GM12878 (cell line): ENCODE data around the gene ZNF134. TPM values are rescaled to one million over a fixed set of nuclear protein-coding genes. Genes with fewer than 3 reads are reported as not detected.

Experiments
- ASH2L ChIP-seq: fragments of 300-600, 200-600 bp; sonication (generic); IDR thresholded peaks from 2 replicates; pipeline ENCODE4 v1.6.1; 2017; ENCODE audit warnings: low read depth, mild to moderate bottlenecking, borderline replicate concordance
- GATAD2B ChIP-seq: fragments of 450-650 bp; conservative IDR thresholded peaks from 2 replicates; pipeline ENCODE4 v1.6.1; 2017; ENCODE audit warnings: low read depth, mild to moderate bottlenecking, moderate library complexity
- IKZF1 ChIP-seq: fragments of 450-650 bp; conservative IDR thresholded peaks from 2 replicates; pipeline ENCODE4 v1.6.1; 2017; ENCODE audit warnings: antibody characterized with exemption, mild to moderate bottlenecking
- NFYA ChIP-seq: IDR thresholded peaks from 2 replicates; pipeline ENCODE4 v1.6.1; 2011; ENCODE audit warnings: low read depth, mild to moderate bottlenecking, low read length, improper control_type of control experiment, borderline replicate concordance
- NR2C1 ChIP-seq: fragments of 450-650 bp; IDR thresholded peaks from 2 replicates; pipeline ENCODE4 v1.6.1; 2017; ENCODE audit warnings: antibody characterized with exemption, mild to moderate bottlenecking, moderate library complexity
- POLR2A ChIP-seq: IDR thresholded peaks from 2 replicates; pipeline ENCODE4 v1.6.1; 2011; ENCODE audit warnings: low read depth, mild to moderate bottlenecking, low read length
- POLR2AphosphoS2 ChIP-seq: IDR thresholded peaks from 2 replicates; pipeline ENCODE4 v1.6.1; 2011; ENCODE audit warnings: low read depth, mild to moderate bottlenecking, low read length, improper control_type of control experiment, moderate library complexity
- RBBP5 ChIP-seq: fragments of 200-600 bp; sonication (generic); conservative IDR thresholded peaks from 2 replicates; pipeline ENCODE4 v1.6.1; 2016
- RUNX3 ChIP-seq: IDR thresholded peaks from 2 replicates; pipeline ENCODE4 v1.6.1; 2012; ENCODE audit warnings: low read length, inconsistent platforms
- SIN3A ChIP-seq: IDR thresholded peaks from 2 replicates; pipeline ENCODE4 v1.6.1; 2012; ENCODE audit warnings: low read depth, low read length, improper control_type of control experiment
- SP1 ChIP-seq: IDR thresholded peaks from one replicate; pipeline ENCODE4 v1.6.1; 2011; ENCODE audit warnings: low read depth, low read length
- SRF ChIP-seq, 2 experiments: IDR thresholded peaks; 2 replicates each; pipeline ENCODE4 v1.6.1; 2011; ENCODE audit warnings: low read depth in 2 of 2, low read length in 2 of 2, mild to moderate bottlenecking in 1 of 2, moderate library complexity in 1 of 2
- TAF1 ChIP-seq: IDR thresholded peaks from 2 replicates; pipeline ENCODE4 v1.6.1; 2011; ENCODE audit warnings: mild to moderate bottlenecking, low read depth, low read length, borderline replicate concordance
- polyA plus RNA-seq, 11 experiments: library from polyadenylated mRNA; depleted of rRNA in 4 of 11; unstranded in 6 of 11; stranded (reverse) in 5 of 11; fragments of >200 nt; fragmentation: Nextera tagmentation in 4 of 11; fragmentation: Illumina TruSeq in 1 of 11; extraction: Ambion mirVana in 4 of 11; extraction: Trizol in 1 of 11; gene quantifications; 1 replicate in 1 of 11; 2 replicates in 10 of 11; pipeline versions ENCODE4 v1.2.1 to v1.2.3, GENCODE V29; 2011 to 2016; ENCODE audit warnings: inconsistent platforms in 2 of 11, missing spikeins in 2 of 11, low read depth in 1 of 11
- total RNA-seq, 4 experiments: library from RNA; depleted of rRNA in 3 of 4; stranded (reverse); fragments of >200 nt in 3 of 4; fragmentation: Illumina TruSeq in 1 of 4; extraction: Trizol in 1 of 4; gene quantifications; 2 replicates each; pipeline versions ENCODE4 v1.2.1 to v1.2.3, GENCODE V29; 2013 to 2021
- TF ChIP-seq, protein P1 (sequence below): fragments of 450-650 bp; IDR thresholded peaks from 2 replicates; pipeline ENCODE4 v1.6.1; 2018; ENCODE audit warnings: borderline replicate concordance, mild to moderate bottlenecking; ENCODE audit not compliant: partially characterized antibody
- TF ChIP-seq, protein P2 (sequence below): fragments of 150-350 bp; IDR thresholded peaks from 2 replicates; pipeline ENCODE4 v1.6.1; 2016; ENCODE audit warnings: low read depth, low read length
- TF ChIP-seq, protein P3 (sequence below): IDR thresholded peaks from 2 replicates; pipeline ENCODE4 v1.6.1; 2012; ENCODE audit warnings: improper control_type of control experiment, low read depth, low read length; ENCODE audit not compliant: insufficient replicate concordance
- TF ChIP-seq, protein P4 (sequence below): IDR thresholded peaks from 2 replicates; pipeline ENCODE4 v1.6.1; 2012; ENCODE audit warnings: low read depth, low read length, improper control_type of control experiment

Gene ZNF134
- total and polyA plus RNA-seq, 10 of the 15 experiments (the other 5 are each of a cell fraction or from before 2014, with no cell fraction given) = 1.6 to 17.6 (median 9.7) TPM

DNA sequence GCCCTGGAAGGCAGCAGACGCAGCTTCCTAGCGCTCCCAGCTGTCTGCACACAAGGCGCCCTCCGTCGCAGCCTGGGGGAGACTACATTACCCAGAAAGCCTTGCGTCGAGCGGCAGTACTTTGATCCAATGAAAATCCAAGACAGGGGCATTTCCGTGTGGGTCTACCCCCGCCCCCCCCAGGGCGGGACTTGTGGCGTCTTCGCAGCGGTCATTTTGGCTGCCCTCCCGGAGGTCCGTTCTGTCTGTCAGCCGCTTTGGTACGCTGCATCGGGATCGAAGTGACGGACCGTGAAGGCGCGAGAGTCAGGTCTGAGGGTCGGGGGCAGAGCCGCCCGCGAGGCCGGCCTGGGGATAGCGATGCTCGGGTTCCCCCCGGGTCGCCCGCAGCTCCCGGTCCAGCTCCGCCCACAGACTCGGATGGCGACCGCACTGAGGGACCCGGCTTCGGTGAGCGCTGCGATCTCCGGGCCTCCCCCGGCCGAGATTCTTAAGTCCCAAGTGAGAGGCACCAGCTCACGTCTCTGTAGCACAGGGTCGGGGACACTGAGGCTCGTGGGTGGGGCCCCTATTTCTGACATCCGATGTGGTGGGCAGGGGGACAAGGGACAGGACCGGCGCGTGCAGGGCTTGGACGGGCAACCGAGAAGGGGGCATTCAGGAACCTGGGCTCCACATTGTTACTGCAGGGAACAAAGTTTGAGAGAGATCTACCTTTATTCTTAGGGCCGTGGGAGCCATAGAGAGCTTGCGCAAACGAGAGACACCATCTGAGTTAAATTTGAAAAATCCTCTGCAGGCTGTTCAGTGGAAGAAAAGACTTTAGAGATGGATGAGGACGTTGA, 19.2 kb downstream of the ZNF134 start, which contains the start of gene ZNF211 (continued):
- TF ChIP-seq GATAD2B (peak; percentile 75; the same call in 1 of the 2 replicates), POLR2AphosphoS2 (peak; percentile 58; the same call in 1 of the 2 replicates), IKZF1 (peak; percentile 88), POLR2A (peak; percentile 82), SIN3A (peak; percentile 28; the same call in 1 of the 2 replicates), RUNX3 (peak; percentile 69), NFYA (peak; percentile 46; the same call in 1 of the 2 replicates), RBBP5 (0 out of 2 replicates have a peak, but pooled peaks have one; percentile 48), NR2C1 (peak; percentile 71), SRF (IDR thresholded peaks at IDR 0.05; ENCODE audit: low read depth in 2 of 2, low read length in 2 of 2) (no peak), SP1 (peak; percentile 95), ASH2L (peak; percentile 92; the same call in 1 of the 2 replicates), TAF1 (peak; percentile 61; the same call in 1 of the 2 replicates)
- TF ChIP-seq, protein P1, sequence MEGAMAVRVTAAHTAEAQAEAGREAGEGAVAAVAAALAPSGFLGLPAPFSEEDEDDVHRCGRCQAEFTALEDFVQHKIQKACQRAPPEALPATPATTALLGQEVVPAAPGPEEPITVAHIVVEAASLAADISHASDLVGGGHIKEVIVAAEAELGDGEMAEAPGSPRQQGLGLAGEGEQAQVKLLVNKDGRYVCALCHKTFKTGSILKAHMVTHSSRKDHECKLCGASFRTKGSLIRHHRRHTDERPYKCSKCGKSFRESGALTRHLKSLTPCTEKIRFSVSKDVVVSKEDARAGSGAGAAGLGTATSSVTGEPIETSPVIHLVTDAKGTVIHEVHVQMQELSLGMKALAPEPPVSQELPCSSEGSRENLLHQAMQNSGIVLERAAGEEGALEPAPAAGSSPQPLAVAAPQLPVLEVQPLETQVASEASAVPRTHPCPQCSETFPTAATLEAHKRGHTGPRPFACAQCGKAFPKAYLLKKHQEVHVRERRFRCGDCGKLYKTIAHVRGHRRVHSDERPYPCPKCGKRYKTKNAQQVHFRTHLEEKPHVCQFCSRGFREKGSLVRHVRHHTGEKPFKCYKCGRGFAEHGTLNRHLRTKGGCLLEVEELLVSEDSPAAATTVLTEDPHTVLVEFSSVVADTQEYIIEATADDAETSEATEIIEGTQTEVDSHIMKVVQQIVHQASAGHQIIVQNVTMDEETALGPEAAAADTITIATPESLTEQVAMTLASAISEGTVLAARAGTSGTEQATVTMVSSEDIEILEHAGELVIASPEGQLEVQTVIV = peak; percentile 67
- TF ChIP-seq, protein P2, sequence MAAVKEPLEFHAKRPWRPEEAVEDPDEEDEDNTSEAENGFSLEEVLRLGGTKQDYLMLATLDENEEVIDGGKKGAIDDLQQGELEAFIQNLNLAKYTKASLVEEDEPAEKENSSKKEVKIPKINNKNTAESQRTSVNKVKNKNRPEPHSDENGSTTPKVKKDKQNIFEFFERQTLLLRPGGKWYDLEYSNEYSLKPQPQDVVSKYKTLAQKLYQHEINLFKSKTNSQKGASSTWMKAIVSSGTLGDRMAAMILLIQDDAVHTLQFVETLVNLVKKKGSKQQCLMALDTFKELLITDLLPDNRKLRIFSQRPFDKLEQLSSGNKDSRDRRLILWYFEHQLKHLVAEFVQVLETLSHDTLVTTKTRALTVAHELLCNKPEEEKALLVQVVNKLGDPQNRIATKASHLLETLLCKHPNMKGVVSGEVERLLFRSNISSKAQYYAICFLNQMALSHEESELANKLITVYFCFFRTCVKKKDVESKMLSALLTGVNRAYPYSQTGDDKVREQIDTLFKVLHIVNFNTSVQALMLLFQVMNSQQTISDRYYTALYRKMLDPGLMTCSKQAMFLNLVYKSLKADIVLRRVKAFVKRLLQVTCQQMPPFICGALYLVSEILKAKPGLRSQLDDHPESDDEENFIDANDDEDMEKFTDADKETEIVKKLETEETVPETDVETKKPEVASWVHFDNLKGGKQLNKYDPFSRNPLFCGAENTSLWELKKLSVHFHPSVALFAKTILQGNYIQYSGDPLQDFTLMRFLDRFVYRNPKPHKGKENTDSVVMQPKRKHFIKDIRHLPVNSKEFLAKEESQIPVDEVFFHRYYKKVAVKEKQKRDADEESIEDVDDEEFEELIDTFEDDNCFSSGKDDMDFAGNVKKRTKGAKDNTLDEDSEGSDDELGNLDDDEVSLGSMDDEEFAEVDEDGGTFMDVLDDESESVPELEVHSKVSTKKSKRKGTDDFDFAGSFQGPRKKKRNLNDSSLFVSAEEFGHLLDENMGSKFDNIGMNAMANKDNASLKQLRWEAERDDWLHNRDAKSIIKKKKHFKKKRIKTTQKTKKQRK = peak; percentile 55; the same call in 1 of the 2 replicates
- TF ChIP-seq, protein P3, sequence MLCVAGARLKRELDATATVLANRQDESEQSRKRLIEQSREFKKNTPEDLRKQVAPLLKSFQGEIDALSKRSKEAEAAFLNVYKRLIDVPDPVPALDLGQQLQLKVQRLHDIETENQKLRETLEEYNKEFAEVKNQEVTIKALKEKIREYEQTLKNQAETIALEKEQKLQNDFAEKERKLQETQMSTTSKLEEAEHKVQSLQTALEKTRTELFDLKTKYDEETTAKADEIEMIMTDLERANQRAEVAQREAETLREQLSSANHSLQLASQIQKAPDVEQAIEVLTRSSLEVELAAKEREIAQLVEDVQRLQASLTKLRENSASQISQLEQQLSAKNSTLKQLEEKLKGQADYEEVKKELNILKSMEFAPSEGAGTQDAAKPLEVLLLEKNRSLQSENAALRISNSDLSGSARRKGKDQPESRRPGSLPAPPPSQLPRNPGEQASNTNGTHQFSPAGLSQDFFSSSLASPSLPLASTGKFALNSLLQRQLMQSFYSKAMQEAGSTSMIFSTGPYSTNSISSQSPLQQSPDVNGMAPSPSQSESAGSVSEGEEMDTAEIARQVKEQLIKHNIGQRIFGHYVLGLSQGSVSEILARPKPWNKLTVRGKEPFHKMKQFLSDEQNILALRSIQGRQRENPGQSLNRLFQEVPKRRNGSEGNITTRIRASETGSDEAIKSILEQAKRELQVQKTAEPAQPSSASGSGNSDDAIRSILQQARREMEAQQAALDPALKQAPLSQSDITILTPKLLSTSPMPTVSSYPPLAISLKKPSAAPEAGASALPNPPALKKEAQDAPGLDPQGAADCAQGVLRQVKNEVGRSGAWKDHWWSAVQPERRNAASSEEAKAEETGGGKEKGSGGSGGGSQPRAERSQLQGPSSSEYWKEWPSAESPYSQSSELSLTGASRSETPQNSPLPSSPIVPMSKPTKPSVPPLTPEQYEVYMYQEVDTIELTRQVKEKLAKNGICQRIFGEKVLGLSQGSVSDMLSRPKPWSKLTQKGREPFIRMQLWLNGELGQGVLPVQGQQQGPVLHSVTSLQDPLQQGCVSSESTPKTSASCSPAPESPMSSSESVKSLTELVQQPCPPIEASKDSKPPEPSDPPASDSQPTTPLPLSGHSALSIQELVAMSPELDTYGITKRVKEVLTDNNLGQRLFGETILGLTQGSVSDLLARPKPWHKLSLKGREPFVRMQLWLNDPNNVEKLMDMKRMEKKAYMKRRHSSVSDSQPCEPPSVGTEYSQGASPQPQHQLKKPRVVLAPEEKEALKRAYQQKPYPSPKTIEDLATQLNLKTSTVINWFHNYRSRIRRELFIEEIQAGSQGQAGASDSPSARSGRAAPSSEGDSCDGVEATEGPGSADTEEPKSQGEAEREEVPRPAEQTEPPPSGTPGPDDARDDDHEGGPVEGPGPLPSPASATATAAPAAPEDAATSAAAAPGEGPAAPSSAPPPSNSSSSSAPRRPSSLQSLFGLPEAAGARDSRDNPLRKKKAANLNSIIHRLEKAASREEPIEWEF = no peak
- TF ChIP-seq, protein P4, sequence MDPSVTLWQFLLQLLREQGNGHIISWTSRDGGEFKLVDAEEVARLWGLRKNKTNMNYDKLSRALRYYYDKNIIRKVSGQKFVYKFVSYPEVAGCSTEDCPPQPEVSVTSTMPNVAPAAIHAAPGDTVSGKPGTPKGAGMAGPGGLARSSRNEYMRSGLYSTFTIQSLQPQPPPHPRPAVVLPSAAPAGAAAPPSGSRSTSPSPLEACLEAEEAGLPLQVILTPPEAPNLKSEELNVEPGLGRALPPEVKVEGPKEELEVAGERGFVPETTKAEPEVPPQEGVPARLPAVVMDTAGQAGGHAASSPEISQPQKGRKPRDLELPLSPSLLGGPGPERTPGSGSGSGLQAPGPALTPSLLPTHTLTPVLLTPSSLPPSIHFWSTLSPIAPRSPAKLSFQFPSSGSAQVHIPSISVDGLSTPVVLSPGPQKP = 0 out of 2 replicates have a peak, but pooled peaks have one; percentile 46
